SJSA1 (cell line): ENCODE results near the gene DYNC2I2. TPM values are rescaled to one million over a fixed set of nuclear protein-coding genes. Genes with fewer than 3 reads are reported as not detected.

ENCODE experiments used
- DNase-seq, 2 experiments: peaks; one replicate each; pipeline ENCODE4 v3.0.0-alpha.2; 2015 to 2020; ENCODE audit warnings: low spot score in 2 of 2, low read depth in 1 of 2
- H3K27ac ChIP-seq: fragments of 250-450 bp; sonication (Bioruptor Pico); 2 replicates; pipeline ENCODE4 v1.5.1; 2020; ENCODE audit warnings: mild to moderate bottlenecking, moderate library complexity
- H3K27me3 ChIP-seq: fragments of 250-450 bp; sonication (Bioruptor Pico); replicated peaks from 2 replicates; pipeline ENCODE4 v1.5.1; 2020; ENCODE audit warnings: mild to moderate bottlenecking, moderate library complexity
- H3K36me3 ChIP-seq: fragments of 250-450 bp; sonication (Bioruptor Pico); 2 replicates; pipeline ENCODE4 v1.5.1; 2020; ENCODE audit warnings: mild to moderate bottlenecking
- H3K4me1 ChIP-seq: fragments of 250-450 bp; sonication (Bioruptor Pico); replicated peaks from 2 replicates; pipeline ENCODE4 v1.6.1; 2021; ENCODE audit warnings: mild to moderate bottlenecking
- H3K4me3 ChIP-seq: fragments of 250-450 bp; sonication (Bioruptor Pico); 2 replicates; pipeline ENCODE4 v1.5.1; 2020; ENCODE audit warnings: mild to moderate bottlenecking
- H3K9me3 ChIP-seq: fragments of 250-450 bp; sonication (Bioruptor Pico); replicated peaks from 2 replicates; pipeline ENCODE4 v1.5.1; 2020; ENCODE audit warnings: mild to moderate bottlenecking
- total RNA-seq: library from RNA; depleted of rRNA; stranded (reverse); fragments of >200 nt; shearing (Covaris generic); gene quantifications from 2 replicates; pipeline ENCODE4 v1.2.3, GENCODE V29; 2014

Gene DYNC2I2
- total RNA-seq, 1 experiment from 2014 or later = 85.3 TPM

- Histone ChIP-seq H3K4me3 (no peak overlapping the region), H3K4me1 (no peaks in the 10 kb centered on the region), H3K27me3 (no peaks in the 10 kb centered on the region), H3K9me3 (no peaks in the 10 kb centered on the region), H3K27ac (no peak overlapping the region), H3K36me3 (peaks cover 99% of the 10 kb centered on the region)
- DNase-seq = peak in 1 of 2 experiments; percentile 40
Observed at GRCh38 chr9:128628471-128629048, 28.1 kb downstream of the DYNC2I2 start.

GRCh38 chr9:128627906-128628305 is 28.7 kb downstream of the DYNC2I2 start:
- no peaks in the 10 kb centered on the region for H3K9me3 ChIP-seq
- no peak for DNase-seq
- no peaks in the 10 kb centered on the region for H3K27me3 ChIP-seq
- H3K27ac ChIP-seq = no peak overlapping the region
- peaks cover 96% of the 10 kb centered on the region for H3K36me3 ChIP-seq
- H3K4me3 ChIP-seq = no peak overlapping the region
- no peaks in the 10 kb centered on the region for H3K4me1 ChIP-seq

GRCh38 chr9:128627127-128627715 is 29.4 kb downstream of the DYNC2I2 start:
- H3K36me3 ChIP-seq = peaks cover 95% of the 10 kb centered on the region
- H3K4me3 ChIP-seq = no peak overlapping the region
- H3K9me3 ChIP-seq = no peaks in the 10 kb centered on the region
- DNase-seq = no peak
- H3K27ac ChIP-seq = no peak overlapping the region
- no peaks in the 10 kb centered on the region for H3K4me1 ChIP-seq
- no peaks in the 10 kb centered on the region for H3K27me3 ChIP-seq

GRCh38 chr9:128626181-128626580 is 30.5 kb downstream of the DYNC2I2 start:
- Histone ChIP-seq H3K4me1 (no peaks in the 10 kb centered on the region), H3K27ac (no peak overlapping the region), H3K9me3 (no peaks in the 10 kb centered on the region), H3K27me3 (no peaks in the 10 kb centered on the region), H3K4me3 (no peak overlapping the region), H3K36me3 (peaks cover 95% of the 10 kb centered on the region)
- no peak for DNase-seq

GRCh38 chr9:128625391-128626146 is 31.1 kb downstream of the DYNC2I2 start:
- Histone ChIP-seq H3K27me3 (no peaks in the 10 kb centered on the region), H3K27ac (no peak overlapping the region), H3K36me3 (peaks cover 95% of the 10 kb centered on the region), H3K9me3 (no peaks in the 10 kb centered on the region), H3K4me3 (no peak overlapping the region), H3K4me1 (no peaks in the 10 kb centered on the region)
- no peak for DNase-seq

GRCh38 chr9:128624566-128624965 is 32.1 kb downstream of the DYNC2I2 start:
- no peak overlapping the region for H3K27ac ChIP-seq
- DNase-seq = no peak
- H3K4me1 ChIP-seq = no peaks in the 10 kb centered on the region
- H3K9me3 ChIP-seq = no peaks in the 10 kb centered on the region
- H3K4me3 ChIP-seq = no peak overlapping the region
- no peaks in the 10 kb centered on the region for H3K27me3 ChIP-seq
- peaks cover 95% of the 10 kb centered on the region for H3K36me3 ChIP-seq

- H3K4me3 ChIP-seq = no peak overlapping the region
- no peaks in the 10 kb centered on the region for H3K27me3 ChIP-seq
- H3K9me3 ChIP-seq = no peaks in the 10 kb centered on the region
- peaks cover 93% of the 10 kb centered on the region for H3K36me3 ChIP-seq
- H3K4me1 ChIP-seq = no peaks in the 10 kb centered on the region
- H3K27ac ChIP-seq = no peak overlapping the region
- no peak for DNase-seq
Observed at GRCh38 chr9:128621730-128622455, 34.8 kb downstream of the DYNC2I2 start.

GRCh38 chr9:128619779-128620178 is 36.9 kb downstream of the DYNC2I2 start:
- Histone ChIP-seq H3K4me1 (no peaks in the 10 kb centered on the region), H3K27ac (no peak overlapping the region), H3K27me3 (no peaks in the 10 kb centered on the region), H3K9me3 (no peaks in the 10 kb centered on the region), H3K36me3 (peaks cover 93% of the 10 kb centered on the region), H3K4me3 (no peak overlapping the region)
- DNase-seq = no peak

GRCh38 chr9:128619127-128619526 is 37.5 kb downstream of the DYNC2I2 start:
- DNase-seq = no peak
- Histone ChIP-seq H3K27ac (no peak overlapping the region), H3K36me3 (peaks cover 93% of the 10 kb centered on the region), H3K4me1 (no peaks in the 10 kb centered on the region), H3K9me3 (no peaks in the 10 kb centered on the region), H3K27me3 (no peaks in the 10 kb centered on the region), H3K4me3 (no peak overlapping the region)

GRCh38 chr9:128617943-128618342 is 38.7 kb downstream of the DYNC2I2 start:
- Histone ChIP-seq H3K27me3 (no peaks in the 10 kb centered on the region), H3K4me3 (no peak overlapping the region), H3K36me3 (peaks cover 97% of the 10 kb centered on the region), H3K4me1 (no peaks in the 10 kb centered on the region), H3K27ac (no peak overlapping the region), H3K9me3 (no peaks in the 10 kb centered on the region)
- DNase-seq = no peak

- no peak overlapping the region for H3K27ac ChIP-seq
- peaks cover 98% of the 10 kb centered on the region for H3K36me3 ChIP-seq
- no peaks in the 10 kb centered on the region for H3K4me1 ChIP-seq
- DNase-seq = no peak
- no peaks in the 10 kb centered on the region for H3K27me3 ChIP-seq
- H3K4me3 ChIP-seq = no peak overlapping the region
- H3K9me3 ChIP-seq = no peaks in the 10 kb centered on the region
Observed at GRCh38 chr9:128615571-128615970, 41.1 kb downstream of the DYNC2I2 start.

GRCh38 chr9:128614728-128615127 is 41.9 kb downstream of the DYNC2I2 start:
- Histone ChIP-seq H3K4me1 (no peaks in the 10 kb centered on the region), H3K36me3 (peaks cover 97% of the 10 kb centered on the region), H3K27me3 (no peaks in the 10 kb centered on the region), H3K4me3 (no peak overlapping the region), H3K9me3 (no peaks in the 10 kb centered on the region), H3K27ac (no peak overlapping the region)
- no peak for DNase-seq

GRCh38 chr9:128611600-128612394 is 44.9 kb downstream of the DYNC2I2 start:
- H3K36me3 ChIP-seq = peaks cover 99% of the 10 kb centered on the region

More at GRCh38 chr9:128611600-128612394, 44.9 kb downstream of the DYNC2I2 start:
- no peak overlapping the region for H3K27ac ChIP-seq
- H3K9me3 ChIP-seq = no peaks in the 10 kb centered on the region
- no peaks in the 10 kb centered on the region for H3K4me1 ChIP-seq
- H3K27me3 ChIP-seq = no peaks in the 10 kb centered on the region
- no peak overlapping the region for H3K4me3 ChIP-seq
- no peak for DNase-seq
